ENCODE measurements around the gene NOVA1.

GRCh38 chr14:26602902-26603301, 5.1 kb upstream of the NOVA1 start:
- TF ChIP-seq ZNF317 (CRISPR knock-in tag; IDR thresholded peaks at IDR 0.05; ENCODE audit: borderline replicate concordance, low read depth) (no peak), NFE2L1 (CRISPR knock-in tag; IDR thresholded peaks at IDR 0.05) (no peak), CTCF (IDR thresholded peaks at IDR 0.05) (no peak), FOXJ3 (CRISPR knock-in tag; IDR thresholded peaks at IDR 0.05; ENCODE audit: borderline replicate concordance) (no peak), JUN (CRISPR knock-in tag; IDR thresholded peaks at IDR 0.05) (no peak), CREB1 (CRISPR knock-in tag; IDR thresholded peaks at IDR 0.05) (no peak), USF2 (CRISPR knock-in tag; IDR thresholded peaks at IDR 0.05) (no peak), ARID4B (CRISPR knock-in tag; IDR thresholded peaks at IDR 0.05; ENCODE audit: borderline replicate concordance) (no peak), TEAD4 (CRISPR knock-in tag; IDR thresholded peaks at IDR 0.05) (no peak), ZNF423 (CRISPR knock-in tag; IDR thresholded peaks at IDR 0.05) (no peak), STAT6 (CRISPR knock-in tag; conservative IDR thresholded peaks at IDR 0.05; ENCODE audit: low read depth) (no peak), TCF7 (CRISPR knock-in tag; IDR thresholded peaks at IDR 0.05; ENCODE audit: low read depth) (no peak)

Data from WTC11 (cell line).